H1 (cell line): Measurements from ENCODE around the gene SYT14. TPM values are rescaled to one million over a fixed set of nuclear protein-coding genes. Genes with fewer than 3 reads are reported as not detected.

ENCODE experiments used
- CHD7 ChIP-seq: fragments of 300-600 bp; sonication (generic); IDR thresholded peaks from 2 replicates; pipeline ENCODE4 v1.7.1; 2012; ENCODE audit warnings: low read length, moderate library complexity, mild to moderate bottlenecking, inconsistent platforms; ENCODE audit not compliant: insufficient replicate concordance
- CREB1 ChIP-seq: IDR thresholded peaks from 2 replicates; pipeline ENCODE4 v1.6.1; 2012; ENCODE audit warnings: inconsistent platforms
- GTF2F1 ChIP-seq: IDR thresholded peaks from 2 replicates; pipeline ENCODE4 v1.6.1; 2012; ENCODE audit warnings: low read depth, low read length, improper control_type of control experiment, borderline replicate concordance
- RXRA ChIP-seq: IDR thresholded peaks from 2 replicates; pipeline ENCODE4 v1.6.1; 2011; ENCODE audit warnings: low read depth, mild to moderate bottlenecking, low read length, moderate library complexity; ENCODE audit not compliant: insufficient read depth
- TAF7 ChIP-seq: optimal IDR thresholded peaks from 2 replicates; pipeline ENCODE3; 2011; ENCODE audit warnings: low read depth, mild to moderate bottlenecking, inconsistent platforms, low read length, moderate library complexity, borderline replicate concordance
- TEAD4 ChIP-seq: IDR thresholded peaks from 2 replicates; pipeline ENCODE4 v1.6.1; 2012; ENCODE audit warnings: low read depth, low read length, inconsistent platforms, mixed read lengths
- polyA plus RNA-seq, 7 experiments: library from polyadenylated mRNA; depleted of rRNA in 3 of 7; stranded (reverse) in 5 of 7; unstranded in 2 of 7; fragments of >200 nt in 5 of 7; fragments of 200-250 nt in 2 of 7; gene quantifications; 1 replicate in 5 of 7; 2 replicates in 1 of 7; 4 replicates in 1 of 7; pipeline versions ENCODE4 v1.2.1 to v1.2.3, GENCODE V29; 2011 to 2013; ENCODE audit warnings: missing spikeins in 2 of 7, mixed read lengths in 2 of 7
- total RNA-seq: library from RNA; stranded (reverse); fragmentation: NEBNext Ultra II Directional; extraction: Animal tissue kit (Norgen Biotek cat#: 25700); gene quantifications from 2 replicates; pipeline ENCODE4 v1.2.1, GENCODE V29; 2021

The SYT14 gene
- total and polyA plus RNA-seq, 2 of the 8 experiments (the other 6 are each of a cell fraction or from before 2014, with no cell fraction given), result 2.3 to 18.4 TPM

GRCh38 chr1:209959623-209960022, 21.6 kb downstream of the SYT14 start (continued):
- no peak for TF ChIP-seq CHD7
- TF ChIP-seq TEAD4, result no peak
- no peak for TF ChIP-seq GTF2F1
- no peak for TF ChIP-seq CREB1
- no peak for TF ChIP-seq RXRA
- TF ChIP-seq TAF7, result no peak
- TF ChIP-seq, all 59 proteins: peak for 0
